GM18861 (cell line): Measurements from ENCODE around the gene CTLA4.
A peak's percentile ranks its signal among the peaks of the same experiment; 100 is the strongest.

Source experiments
- ATAC-seq: cut with Tn5 transposase; IDR thresholded peaks from one replicate; pipeline ENCODE4 v1.9.1; 2021; ENCODE audit not compliant: unreplicated experiment

CTLA4 gene

GRCh38 chr2:203867561-203868200 lies at the start of gene CTLA4:
CTLA4 (plus strand) TSS chr2:203867771; CDS start chr2:203867943, 172 bp downstream.
- no peak for ATAC-seq

- ATAC-seq, result no peak
Measured at GRCh38 chr2:203818656-203819055, 48.9 kb upstream of the CTLA4 start.

DNA sequence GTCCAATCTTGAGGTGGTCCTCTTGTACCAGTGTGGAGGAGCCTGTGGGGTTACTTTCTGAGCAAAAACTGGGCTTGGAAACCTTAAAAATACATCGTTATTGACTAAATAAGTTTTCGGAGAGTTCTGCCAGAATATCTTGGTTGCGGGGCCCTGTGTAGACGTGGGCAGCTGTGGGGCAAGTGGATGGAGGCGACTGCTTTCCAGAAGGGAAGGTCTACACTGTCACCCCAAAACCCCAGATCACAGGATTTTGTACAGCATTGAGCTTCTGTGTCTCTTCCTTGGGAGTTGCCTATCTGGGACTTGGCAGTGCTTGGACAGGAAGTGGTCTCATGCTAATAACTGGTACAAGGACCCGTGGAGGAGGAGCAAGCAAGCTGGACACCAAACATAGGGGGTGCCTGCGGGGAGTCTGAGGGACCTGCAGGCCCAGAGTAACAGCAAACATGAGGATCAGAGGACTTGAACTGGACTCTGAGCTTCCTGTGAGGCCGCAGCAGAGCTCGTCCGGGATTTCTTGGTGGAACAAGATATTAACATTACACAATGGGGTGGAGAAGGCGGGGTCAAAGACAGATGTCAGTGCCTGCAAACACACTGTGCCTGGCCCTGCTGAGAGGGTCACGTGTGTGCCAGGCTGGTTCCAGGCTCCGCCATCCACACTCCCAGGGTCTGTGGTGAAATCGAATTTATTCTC lies 48.0 kb upstream of the CTLA4 start:
- no peak for ATAC-seq

- peak; percentile 98 for ATAC-seq
Measured at GRCh38 chr2:203820969-203821368, 46.6 kb upstream of the CTLA4 start.

DNA sequence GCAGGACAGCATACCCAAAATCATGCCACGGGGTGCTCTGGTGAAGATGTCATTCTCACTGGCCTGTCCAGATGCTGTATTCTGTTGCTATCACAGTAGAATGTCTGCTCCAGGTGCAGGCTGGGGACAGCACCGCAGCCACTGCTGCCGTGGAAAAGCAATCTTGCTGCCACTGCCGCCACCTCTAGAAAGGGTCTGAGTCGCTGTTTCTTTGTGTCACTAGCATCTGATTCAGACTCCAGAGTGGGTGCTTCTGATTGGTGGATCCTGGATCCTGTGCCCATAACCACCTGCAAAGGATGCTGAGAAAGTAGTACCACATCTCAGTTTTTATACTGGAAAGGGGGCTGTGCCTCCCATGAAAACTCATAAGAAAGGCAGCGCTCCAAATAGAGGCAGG lies 45.3 kb upstream of the CTLA4 start:
- ATAC-seq, result no peak

GRCh38 chr2:203823173-203823572 lies 44.4 kb upstream of the CTLA4 start:
- ATAC-seq, result no peak

DNA sequence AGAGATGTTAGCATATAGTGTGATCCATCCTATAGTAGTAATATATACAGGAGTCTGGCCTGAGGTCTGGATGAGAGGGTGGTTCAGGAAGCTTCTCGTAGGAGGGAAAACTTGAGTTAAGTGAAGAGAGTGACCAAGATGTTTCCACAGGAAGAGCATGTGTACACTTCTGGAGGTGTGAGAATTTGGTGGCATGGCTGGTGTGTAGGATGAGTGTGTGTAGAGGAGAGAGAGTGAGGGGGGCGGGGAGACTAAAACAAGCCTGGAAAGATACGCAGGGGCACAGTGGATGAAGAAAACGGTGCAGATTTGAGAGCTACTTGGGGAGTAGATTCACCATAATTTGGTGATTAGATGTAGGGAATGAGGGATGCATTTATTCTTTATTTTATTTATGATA lies 43.5 kb upstream of the CTLA4 start:
- ATAC-seq, result no peak

DNA sequence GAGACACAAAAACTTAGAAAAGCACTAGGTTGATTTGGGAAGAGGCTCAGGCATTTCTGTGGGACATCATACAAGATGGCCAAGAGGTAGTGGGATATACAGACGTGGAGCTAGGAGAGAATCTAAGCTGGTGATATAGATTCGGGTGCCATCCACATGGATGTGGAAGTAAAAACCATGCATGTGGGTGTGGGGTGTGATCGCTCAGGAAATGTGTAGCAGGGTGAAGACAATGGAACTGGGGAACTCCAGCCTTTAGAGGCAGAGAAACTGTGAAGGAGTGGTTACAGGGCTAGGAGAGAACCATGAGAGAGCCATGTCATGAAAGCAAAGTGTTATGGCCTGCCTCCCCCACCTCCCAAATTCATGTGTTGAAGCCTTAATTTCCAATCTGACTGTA lies 43.0 kb upstream of the CTLA4 start:
- no peak for ATAC-seq

GRCh38 chr2:203826704-203827103 lies 40.9 kb upstream of the CTLA4 start:
- no peak for ATAC-seq

- ATAC-seq, result no peak
Measured at GRCh38 chr2:203830304-203831055, 37.1 kb upstream of the CTLA4 start.

DNA sequence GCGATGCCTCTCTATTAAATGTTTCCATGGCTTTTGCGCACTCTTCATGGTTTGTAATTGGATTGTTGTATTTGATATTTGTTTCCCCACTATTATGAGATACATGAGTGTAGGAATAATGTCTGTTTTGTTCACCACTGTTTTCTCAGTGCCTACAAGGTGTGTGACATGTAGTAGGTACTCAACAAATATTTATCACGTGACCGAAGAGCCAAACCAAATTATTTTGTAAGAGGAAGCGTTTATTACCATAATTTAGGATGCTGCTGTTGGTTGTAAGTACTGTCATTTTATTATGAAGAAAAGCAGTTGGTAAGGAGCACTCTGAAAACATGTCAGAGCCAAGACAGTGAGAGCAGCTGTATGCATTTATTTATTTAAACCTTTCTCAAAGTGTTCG lies 32.2 kb upstream of the CTLA4 start:
- ATAC-seq, result no peak

DNA sequence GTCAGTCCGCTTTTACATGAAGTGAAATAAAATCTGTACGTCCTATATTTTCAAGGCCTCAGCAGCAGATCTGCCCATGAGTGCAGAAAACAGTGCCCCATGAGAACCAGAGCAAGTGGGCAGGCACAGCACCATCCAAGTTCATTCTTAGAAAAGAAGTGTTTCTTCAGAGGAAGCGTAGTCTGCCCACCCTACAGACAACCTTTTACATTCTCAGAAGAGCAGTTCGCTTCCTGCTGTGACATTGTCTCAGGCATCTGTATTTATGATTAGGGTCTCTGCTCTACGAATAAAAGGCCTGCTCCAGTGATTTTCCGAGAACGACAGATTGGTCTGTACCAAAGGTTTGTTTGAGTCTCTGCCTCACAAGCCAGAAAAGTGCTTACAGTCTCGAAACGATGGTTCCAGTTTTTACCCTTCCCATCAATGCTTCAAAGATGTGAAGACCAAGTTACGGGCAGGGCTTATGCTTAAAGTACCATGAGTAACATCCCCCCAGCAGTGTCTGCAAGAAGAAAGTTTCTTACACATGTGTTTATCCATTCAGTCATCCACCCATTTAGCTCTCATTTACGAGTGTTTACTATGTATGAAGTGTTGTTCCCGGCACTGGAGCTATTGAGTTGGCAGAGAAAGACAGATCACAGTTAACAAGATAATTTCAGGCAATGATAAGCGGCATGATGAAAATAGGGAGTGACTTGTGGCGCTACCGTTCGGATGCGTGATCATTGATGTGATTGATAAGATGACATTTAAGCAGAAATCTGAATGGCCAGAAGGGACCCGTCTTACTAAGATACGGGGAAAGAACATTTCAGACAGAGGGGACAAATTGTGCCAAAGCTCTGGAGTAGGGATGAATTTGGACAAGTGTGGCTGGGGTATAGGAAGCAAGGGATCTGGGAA lies 31.4 kb upstream of the CTLA4 start:
- ATAC-seq, result no peak

GRCh38 chr2:203840655-203841205 lies 26.8 kb upstream of the CTLA4 start:
- no peak for ATAC-seq

- no peak for ATAC-seq
Measured at GRCh38 chr2:203841654-203842053, 25.9 kb upstream of the CTLA4 start.

GRCh38 chr2:203842373-203842772 lies 25.2 kb upstream of the CTLA4 start:
- no peak for ATAC-seq

GRCh38 chr2:203846490-203847105 lies 21.0 kb upstream of the CTLA4 start:
- no peak for ATAC-seq

- ATAC-seq, result no peak
Measured at GRCh38 chr2:203849010-203849409, 18.6 kb upstream of the CTLA4 start.

- ATAC-seq, result no peak
Measured at GRCh38 chr2:203852760-203853159, 14.8 kb upstream of the CTLA4 start.

- ATAC-seq, result no peak
Measured at GRCh38 chr2:203853271-203853670, 14.3 kb upstream of the CTLA4 start.

- no peak for ATAC-seq
Measured at GRCh38 chr2:203853722-203854121, 13.8 kb upstream of the CTLA4 start.
